Upper lobe of left lung (tissue), 6 donors: ENCODE data around the gene S100A6. TPM values are rescaled to one million over a fixed set of nuclear protein-coding genes. Genes with fewer than 3 reads are reported as not detected.
A peak's percentile ranks its signal among the peaks of the same experiment; 100 is the strongest.
"Not testable (repeated sequence)": the region's sequence is repeated elsewhere in the genome, so short reads cannot be mapped to it uniquely, and the experiment has no call there.

Experiments used
- ATAC-seq, 2 donors: fragments of 200-7000 bp; cut with Tn5 transposase; one replicate each; pipeline ENCODE4 v1.9.1; 2022; ENCODE audit warnings: mild to moderate bottlenecking in 2 of 2, moderate library complexity in 2 of 2; ENCODE audit not compliant: low FRiP score in 2 of 2
- DNase-seq, 2 donors: peaks; one replicate each; pipeline ENCODE4 v3.0.0-alpha.2; 2019 to 2020
- H3K27ac ChIP-seq, 4 donors: fragments of 200-600 bp; sonication (generic); one replicate each; pipeline ENCODE4 v1.5.1; 2016 to 2019
- H3K27me3 ChIP-seq, 4 donors: fragments of 200-600 bp; sonication (generic); one replicate each; pipeline ENCODE4 v1.5.1; 2017 to 2019
- H3K36me3 ChIP-seq, 4 donors: fragments of 200-600 bp; sonication (generic); one replicate each; pipeline ENCODE4 v1.5.1; 2016 to 2019
- H3K4me1 ChIP-seq, 4 donors: fragments of 200-600 bp; sonication (generic); one replicate each; pipeline ENCODE4 v1.5.1; 2018 to 2019
- H3K4me3 ChIP-seq, 4 donors: fragments of 200-600 bp; sonication (generic); one replicate each; pipeline ENCODE4 v1.5.1; 2017 to 2019; ENCODE audit warnings: mild to moderate bottlenecking in 2 of 4, moderate library complexity in 1 of 4
- H3K9me3 ChIP-seq, 4 donors: fragments of 200-600 bp; sonication (generic); one replicate each; pipeline ENCODE4 v1.5.1; 2018 to 2019
- CTCF ChIP-seq, 6 experiments: fragments of 450-650 bp in 4 of 6; fragments of 200-600 bp in 2 of 6; sonication (generic) in 2 of 6; IDR thresholded peaks; one replicate each; pipeline ENCODE4 v1.5.1; 2016 to 2019; ENCODE audit warnings: antibody characterized with exemption in 6 of 6
- EP300 ChIP-seq, 4 donors: sonication (generic); formaldehyde crosslinking; IDR thresholded peaks; one replicate each; pipeline ENCODE4 v1.5.1; 2017; ENCODE audit warnings: antibody characterized with exemption in 4 of 4, control low read depth in 2 of 4
- POLR2A ChIP-seq, 4 donors: fragments of 450-650 bp; IDR thresholded peaks; one replicate each; pipeline ENCODE4 v1.5.1; 2016 to 2017; ENCODE audit warnings: antibody characterized with exemption in 4 of 4, mild to moderate bottlenecking in 2 of 4
- POLR2AphosphoS5 ChIP-seq, 2 donors: sonication (generic); formaldehyde crosslinking; IDR thresholded peaks; one replicate each; pipeline ENCODE4 v1.5.1; 2017; ENCODE audit warnings: antibody characterized with exemption in 2 of 2
- WGBS, 2 donors: methylation state at CpG; one replicate each; pipeline ENCODE4 v1.1.5; 2017 to 2018; 5-methylcytosine and 5-hydroxymethylcytosine counted together
- total RNA-seq, 6 donors: library from RNA; depleted of rRNA in 4 of 6; stranded (reverse); fragments of >200 nt in 4 of 6; gene quantifications; one replicate each; pipeline versions ENCODE4 v1.1.0 to v1.2.1, GENCODE V29; 2016 to 2021
- donor health status: DM: no; HTN: no; CAD: no; lungs with moderate emphysema.
- donor health status: DM: no; HTN: yes; CAD: no; lungs with severe emphysema.

S100A6 gene
- total RNA-seq, 6 donors from 2014 or later: 399 to 1,595 (median 925) TPM

DNA sequence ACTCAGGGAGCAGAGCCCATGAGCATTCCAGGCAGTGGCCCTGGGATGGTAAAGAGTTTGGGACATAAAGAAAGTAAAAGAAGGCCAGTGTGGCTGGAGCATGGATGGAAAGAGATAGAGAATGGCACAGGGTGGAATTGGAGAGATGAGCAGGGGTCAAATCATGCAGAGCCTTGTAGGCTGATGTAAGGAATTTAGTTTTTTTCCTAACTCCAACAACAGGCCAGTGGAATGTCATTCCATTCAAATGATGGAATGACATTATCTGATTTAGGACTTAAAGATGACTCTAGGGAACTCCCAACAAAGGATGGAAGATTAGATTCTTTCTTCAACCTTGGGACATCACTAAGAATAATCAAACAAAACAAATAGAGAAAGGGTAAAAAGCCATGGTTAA, 42.7 kb upstream of the S100A6 start:
- Histone ChIP-seq H3K27ac (no peak overlapping the region), H3K36me3 (no peaks in the 10 kb centered on the region), H3K27me3 (no peaks in the 10 kb centered on the region), H3K4me3 (no peak overlapping the region), H3K9me3 (no peaks in the 10 kb centered on the region), H3K4me1 (peaks cover 0 to 3% (median under 1%) of the 10 kb centered on the region in 4 donors)
- peak in 1 of 2 donors; percentile 49 for ATAC-seq
- no peak for TF ChIP-seq POLR2A (IDR thresholded peaks at IDR 0.05)
- no peak for TF ChIP-seq EP300 (IDR thresholded peaks at IDR 0.05)
- no peak for TF ChIP-seq POLR2AphosphoS5 (IDR thresholded peaks at IDR 0.05)
- no peak for TF ChIP-seq CTCF (IDR thresholded peaks at IDR 0.05)
- DNase-seq: no peak

- Histone ChIP-seq H3K27ac (no peak overlapping the region), H3K9me3 (no peaks in the 10 kb centered on the region), H3K36me3 (no peaks in the 10 kb centered on the region), H3K4me3 (no peak overlapping the region), H3K4me1 (peaks cover 6 to 11% (median 8%) of the 10 kb centered on the region in 4 donors), H3K27me3 (no peaks in the 10 kb centered on the region)
- WGBS, 2 donors: 53 to 58% methylated on average over 9 of the region's 9 CpGs
- ATAC-seq (peak in 1 of 2 donors; percentile 59), DNase-seq (no peak)
- TF ChIP-seq CTCF (IDR thresholded peaks at IDR 0.05): no peak
- no peak for TF ChIP-seq POLR2AphosphoS5 (IDR thresholded peaks at IDR 0.05)
- TF ChIP-seq EP300 (IDR thresholded peaks at IDR 0.05): no peak
- no peak for TF ChIP-seq POLR2A (IDR thresholded peaks at IDR 0.05)
These were observed 41.8 kb upstream of the S100A6 start for GRCh38 chr1:153577624-153578051.

DNA sequence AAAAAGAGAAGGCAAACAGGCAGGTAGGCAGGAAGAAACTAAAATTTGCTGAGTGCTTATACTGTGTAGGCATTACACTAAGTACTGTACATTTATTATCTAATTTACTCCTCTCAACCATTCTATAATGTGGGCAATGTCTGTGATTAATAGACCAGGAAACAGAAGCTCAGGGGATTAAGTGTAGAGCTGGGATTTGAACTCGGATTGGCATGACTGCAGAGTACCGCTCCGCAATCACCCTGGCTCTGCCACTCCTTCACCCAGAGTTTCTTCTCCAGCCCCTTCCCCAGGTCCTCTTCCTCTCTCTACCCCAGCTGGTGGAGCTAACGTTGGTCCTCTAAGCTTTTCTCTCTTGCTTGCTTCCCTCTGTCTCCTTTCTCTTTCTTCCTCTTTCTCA, 41.3 kb upstream of the S100A6 start:
- Histone ChIP-seq H3K4me3 (no peak overlapping the region), H3K9me3 (no peaks in the 10 kb centered on the region), H3K27ac (no peak overlapping the region), H3K27me3 (no peaks in the 10 kb centered on the region), H3K36me3 (no peaks in the 10 kb centered on the region), H3K4me1 (peaks cover 7 to 16% (median 12%) of the 10 kb centered on the region in 4 donors)
- ATAC-seq (peak in 1 of 2 donors; percentile 5), DNase-seq (no peak)
- TF ChIP-seq POLR2AphosphoS5 (IDR thresholded peaks at IDR 0.05): no peak
- no peak for TF ChIP-seq CTCF (IDR thresholded peaks at IDR 0.05)
- no peak for TF ChIP-seq POLR2A (IDR thresholded peaks at IDR 0.05)
- TF ChIP-seq EP300 (IDR thresholded peaks at IDR 0.05): no peak
- 54 to 57% methylated on average over 4 of the region's 4 CpGs for WGBS, 2 donors

- not testable (repeated sequence) for H3K27ac ChIP-seq, ATAC-seq
- 76 to 90% methylated on average over 10 of the region's 10 CpGs for WGBS, 2 donors
These were observed 39.7 kb upstream of the S100A6 start for GRCh38 chr1:153575497-153575896.

DNA sequence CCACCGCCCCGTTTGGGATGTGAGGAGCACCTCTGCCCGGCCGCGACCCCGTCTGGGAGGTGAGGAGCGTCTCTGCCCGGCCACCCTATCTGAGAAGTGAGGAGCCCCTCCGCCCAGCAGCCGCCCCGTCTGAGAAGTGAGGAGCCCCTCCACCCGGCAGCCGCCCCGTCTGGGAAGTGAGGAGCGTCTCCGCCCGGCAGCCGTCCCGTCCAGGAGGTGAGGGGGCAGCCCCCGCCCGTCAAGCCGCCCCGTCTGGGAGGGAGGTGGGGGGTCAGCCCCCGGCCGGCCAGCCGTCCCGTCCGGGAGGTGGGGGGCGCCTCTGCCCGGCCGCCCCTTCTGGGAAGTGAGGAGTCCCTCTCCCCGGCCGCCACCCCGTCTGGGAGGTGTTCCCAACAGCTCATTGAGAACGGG, 39.3 kb upstream of the S100A6 start:
- H3K4me3 ChIP-seq, H3K36me3 ChIP-seq, H3K27me3 ChIP-seq, ATAC-seq, H3K27ac ChIP-seq, H3K9me3 ChIP-seq: not testable (repeated sequence)
- WGBS, 2 donors: 96 to 100% methylated on average over 2 to 24 of the region's 35 CpGs
- DNase-seq: peak in 1 of 2 donors; percentile 73
- peaks cover 7 to 23% (median 14%) of the 10 kb centered on the region in 4 donors for H3K4me1 ChIP-seq

More at GRCh38 chr1:153575497-153575896, 39.7 kb upstream of the S100A6 start:
- peaks cover 7 to 23% (median 14%) of the 10 kb centered on the region in 4 donors for H3K4me1 ChIP-seq
- not testable (repeated sequence) for H3K4me3 ChIP-seq, H3K27me3 ChIP-seq, H3K9me3 ChIP-seq, H3K36me3 ChIP-seq, DNase-seq

- TF ChIP-seq POLR2AphosphoS5 (IDR thresholded peaks at IDR 0.05) (no peak), CTCF (IDR thresholded peaks at IDR 0.05) (no peak), EP300 (IDR thresholded peaks at IDR 0.05) (no peak), POLR2A (IDR thresholded peaks at IDR 0.05) (no peak)
- DNase-seq (peak in 1 of 2 donors; percentile 37), ATAC-seq (no peak)
- H3K27ac ChIP-seq: peak overlapping the region; percentile 56 to 73 (median 66)
- H3K27me3 ChIP-seq: no peaks in the 10 kb centered on the region
- peaks cover 14 to 31% (median 20%) of the 10 kb centered on the region in 4 donors for H3K4me1 ChIP-seq
- H3K36me3 ChIP-seq: no peaks in the 10 kb centered on the region
- H3K4me3 ChIP-seq: no peak overlapping the region
- H3K9me3 ChIP-seq: no peaks in the 10 kb centered on the region
- 60 to 64% methylated on average over 3 of the region's 3 CpGs for WGBS, 2 donors
These were observed 37.6 kb upstream of the S100A6 start for GRCh38 chr1:153573351-153573750.
